ENCODE data around the gene CA6. TPM values are rescaled to one million over a fixed set of nuclear protein-coding genes. Genes with fewer than 3 reads are reported as not detected.
"Not testable (repeated sequence)": the region's sequence is repeated elsewhere in the genome, so short reads cannot be mapped to it uniquely, and the experiment has no call there.

CA6 gene
- polyA plus RNA-seq (2013, experiment 1 of 2): not detected
- not detected for polyA plus RNA-seq (2013, experiment 2 of 2)

- no peaks in the 10 kb centered on the region for H3K79me1 ChIP-seq (ENCODE audit: low read length)
Measured at GRCh38 chr1:8945568-8945967, at the start of gene CA6. Gene CA6, plus strand, starts transcription at chr1:8945868. Its CDS starts 19 bp downstream, at chr1:8945887.

GRCh38 chr1:8896775-8897174 lies 48.9 kb upstream of the CA6 start:
- H3K4me2 ChIP-seq (ENCODE audit: low read length); H2BK15ac ChIP-seq (replicated peaks; ENCODE audit: low read depth); H3K79me1 ChIP-seq (ENCODE audit: low read length); DNase-seq; H2AK5ac ChIP-seq (ENCODE audit: low read length); H4K5ac ChIP-seq (ENCODE audit: low read length); H3K4me3 ChIP-seq (ENCODE audit: low read length); H3K79me2 ChIP-seq (ENCODE audit: control insufficient read depth, insufficient read depth, low read length); H3K56ac ChIP-seq (ENCODE audit: low read length); H3K27me3 ChIP-seq (ENCODE audit: insufficient read depth, low read length, poor library complexity); H3K4me1 ChIP-seq (ENCODE audit: control insufficient read depth, low read depth, low read length); H2BK5ac ChIP-seq (ENCODE audit: low read length); H3K23ac ChIP-seq (ENCODE audit: low read length); H3K4ac ChIP-seq (ENCODE audit: low read depth, low read length); H4K8ac ChIP-seq (ENCODE audit: low read depth, low read length); H3K36me3 ChIP-seq (ENCODE audit: control insufficient read depth, insufficient read depth, low read length); H3K27ac ChIP-seq (ENCODE audit: low read depth, low read length); H3K9ac ChIP-seq (ENCODE audit: low read length); H2BK120ac ChIP-seq (ENCODE audit: low read depth, low read length); H3K18ac ChIP-seq (ENCODE audit: low read length): not testable (repeated sequence)
- WGBS (ENCODE audit: extremely low coverage, insufficient coverage, low lambda C conversion rate): no CpG with 5 or more reads among the region's 3 CpGs

More at GRCh38 chr1:8945568-8945967, at the start of gene CA6:
- WGBS (ENCODE audit: extremely low coverage, insufficient coverage, low lambda C conversion rate): no CpG with 5 or more reads among the region's 8 CpGs
- Histone ChIP-seq H3K79me2 (ENCODE audit: control insufficient read depth, insufficient read depth, low read length) (no peaks in the 10 kb centered on the region), H4K8ac (ENCODE audit: low read depth, low read length) (no peak within 1 kb of the TSS), H3K23ac (ENCODE audit: low read length) (no peak within 1 kb of the TSS), H3K9ac (ENCODE audit: low read length) (no peak within 1 kb of the TSS), H4K5ac (ENCODE audit: low read length) (no peak within 1 kb of the TSS), H3K56ac (ENCODE audit: low read length) (no peak within 1 kb of the TSS), H3K18ac (ENCODE audit: low read length) (no peak within 1 kb of the TSS), H2AK5ac (ENCODE audit: low read length) (no peak within 1 kb of the TSS), H3K27ac (ENCODE audit: low read depth, low read length) (no peak within 1 kb of the TSS), H3K4me2 (ENCODE audit: low read length) (no peak within 1 kb of the TSS), H3K4ac (ENCODE audit: low read depth, low read length) (no peak within 1 kb of the TSS), H2BK15ac (replicated peaks; ENCODE audit: low read depth) (no peak within 1 kb of the TSS), H3K4me3 (ENCODE audit: low read length) (no peak within 1 kb of the TSS), H3K36me3 (ENCODE audit: control insufficient read depth, insufficient read depth, low read length) (no peaks in the 10 kb centered on the region), H3K27me3 (ENCODE audit: insufficient read depth, low read length, poor library complexity) (no peaks in the 10 kb centered on the region), H2BK5ac (ENCODE audit: low read length) (no peak within 1 kb of the TSS), H2BK120ac (ENCODE audit: low read depth, low read length) (no peak within 1 kb of the TSS), H3K4me1 (ENCODE audit: control insufficient read depth, low read depth, low read length) (peaks cover 5% of the 10 kb centered on the region)
- no peak for DNase-seq

GRCh38 chr1:8897505-8897904 lies 48.2 kb upstream of the CA6 start:
- not testable (repeated sequence) for H3K4me2 ChIP-seq (ENCODE audit: low read length); H3K18ac ChIP-seq (ENCODE audit: low read length); H3K79me2 ChIP-seq (ENCODE audit: control insufficient read depth, insufficient read depth, low read length); H3K56ac ChIP-seq (ENCODE audit: low read length); H3K4me3 ChIP-seq (ENCODE audit: low read length); H3K27me3 ChIP-seq (ENCODE audit: insufficient read depth, low read length, poor library complexity); H3K23ac ChIP-seq (ENCODE audit: low read length); H2AK5ac ChIP-seq (ENCODE audit: low read length); H3K36me3 ChIP-seq (ENCODE audit: control insufficient read depth, insufficient read depth, low read length); H2BK5ac ChIP-seq (ENCODE audit: low read length); H2BK120ac ChIP-seq (ENCODE audit: low read depth, low read length); H3K9ac ChIP-seq (ENCODE audit: low read length); H4K8ac ChIP-seq (ENCODE audit: low read depth, low read length); H3K27ac ChIP-seq (ENCODE audit: low read depth, low read length); DNase-seq; H4K5ac ChIP-seq (ENCODE audit: low read length); H2BK15ac ChIP-seq (replicated peaks; ENCODE audit: low read depth); H3K4ac ChIP-seq (ENCODE audit: low read depth, low read length); H3K79me1 ChIP-seq (ENCODE audit: low read length); H3K4me1 ChIP-seq (ENCODE audit: control insufficient read depth, low read depth, low read length)
- no CpG with 5 or more reads among the region's 4 CpGs for whole genome bisulfite sequencing (ENCODE audit: extremely low coverage, insufficient coverage, low lambda C conversion rate)

- H3K9ac ChIP-seq (ENCODE audit: low read length); H4K8ac ChIP-seq (ENCODE audit: low read depth, low read length); H2BK5ac ChIP-seq (ENCODE audit: low read length); H3K4me2 ChIP-seq (ENCODE audit: low read length); H2BK120ac ChIP-seq (ENCODE audit: low read depth, low read length); H2AK5ac ChIP-seq (ENCODE audit: low read length); H3K4me1 ChIP-seq (ENCODE audit: control insufficient read depth, low read depth, low read length); H3K56ac ChIP-seq (ENCODE audit: low read length); H3K27ac ChIP-seq (ENCODE audit: low read depth, low read length); H3K23ac ChIP-seq (ENCODE audit: low read length); H3K27me3 ChIP-seq (ENCODE audit: insufficient read depth, low read length, poor library complexity); H2BK15ac ChIP-seq (replicated peaks; ENCODE audit: low read depth); H3K79me2 ChIP-seq (ENCODE audit: control insufficient read depth, insufficient read depth, low read length); DNase-seq; H3K4me3 ChIP-seq (ENCODE audit: low read length); H3K36me3 ChIP-seq (ENCODE audit: control insufficient read depth, insufficient read depth, low read length); H3K4ac ChIP-seq (ENCODE audit: low read depth, low read length); H4K5ac ChIP-seq (ENCODE audit: low read length); H3K18ac ChIP-seq (ENCODE audit: low read length); H3K79me1 ChIP-seq (ENCODE audit: low read length): not testable (repeated sequence)
- no CpG with 5 or more reads among the region's 5 CpGs for WGBS (ENCODE audit: extremely low coverage, insufficient coverage, low lambda C conversion rate)
Measured at GRCh38 chr1:8898418-8898817, 47.2 kb upstream of the CA6 start.

GRCh38 chr1:8899046-8899445 lies 46.6 kb upstream of the CA6 start:
- DNase-seq: no peak
- H3K4me2 ChIP-seq (ENCODE audit: low read length): no peak overlapping the region
- no peak overlapping the region for H3K27ac ChIP-seq (ENCODE audit: low read depth, low read length)
- no peaks in the 10 kb centered on the region for H3K27me3 ChIP-seq (ENCODE audit: insufficient read depth, low read length, poor library complexity)
- no peak overlapping the region for H3K56ac ChIP-seq (ENCODE audit: low read length)
- H3K23ac ChIP-seq (ENCODE audit: low read length): no peak overlapping the region
- no peaks in the 10 kb centered on the region for H3K36me3 ChIP-seq (ENCODE audit: control insufficient read depth, insufficient read depth, low read length)
- H2BK120ac ChIP-seq (ENCODE audit: low read depth, low read length): no peak overlapping the region
- no peak overlapping the region for H4K5ac ChIP-seq (ENCODE audit: low read length)
- no peak overlapping the region for H2BK5ac ChIP-seq (ENCODE audit: low read length)
- H2AK5ac ChIP-seq (ENCODE audit: low read length): no peak overlapping the region
- H3K4me1 ChIP-seq (ENCODE audit: control insufficient read depth, low read depth, low read length): no peaks in the 10 kb centered on the region
- H3K18ac ChIP-seq (ENCODE audit: low read length): no peak overlapping the region
- no CpG with 5 or more reads among the region's 7 CpGs for WGBS (ENCODE audit: extremely low coverage, insufficient coverage, low lambda C conversion rate)
- no peaks in the 10 kb centered on the region for H3K79me1 ChIP-seq (ENCODE audit: low read length)
- no peak overlapping the region for H4K8ac ChIP-seq (ENCODE audit: low read depth, low read length)
- no peaks in the 10 kb centered on the region for H3K79me2 ChIP-seq (ENCODE audit: control insufficient read depth, insufficient read depth, low read length)
- no peak overlapping the region for H2BK15ac ChIP-seq (replicated peaks; ENCODE audit: low read depth)
- no peak overlapping the region for H3K4ac ChIP-seq (ENCODE audit: low read depth, low read length)
- no peak overlapping the region for H3K4me3 ChIP-seq (ENCODE audit: low read length)
- no peak overlapping the region for H3K9ac ChIP-seq (ENCODE audit: low read length)

- H2BK120ac ChIP-seq (ENCODE audit: low read depth, low read length): not testable (repeated sequence)
Measured at GRCh38 chr1:8900684-8901083, 45.0 kb upstream of the CA6 start.

More at GRCh38 chr1:8900684-8901083, 45.0 kb upstream of the CA6 start:
- H3K18ac ChIP-seq (ENCODE audit: low read length); H4K8ac ChIP-seq (ENCODE audit: low read depth, low read length); H3K4me3 ChIP-seq (ENCODE audit: low read length); H2AK5ac ChIP-seq (ENCODE audit: low read length); H2BK5ac ChIP-seq (ENCODE audit: low read length); H2BK15ac ChIP-seq (replicated peaks; ENCODE audit: low read depth); H3K27me3 ChIP-seq (ENCODE audit: insufficient read depth, low read length, poor library complexity); H3K23ac ChIP-seq (ENCODE audit: low read length); H3K27ac ChIP-seq (ENCODE audit: low read depth, low read length); H3K4ac ChIP-seq (ENCODE audit: low read depth, low read length); H3K36me3 ChIP-seq (ENCODE audit: control insufficient read depth, insufficient read depth, low read length); H3K4me1 ChIP-seq (ENCODE audit: control insufficient read depth, low read depth, low read length); H3K56ac ChIP-seq (ENCODE audit: low read length); H4K5ac ChIP-seq (ENCODE audit: low read length); H3K79me1 ChIP-seq (ENCODE audit: low read length); H3K4me2 ChIP-seq (ENCODE audit: low read length); DNase-seq; H3K79me2 ChIP-seq (ENCODE audit: control insufficient read depth, insufficient read depth, low read length); H3K9ac ChIP-seq (ENCODE audit: low read length): not testable (repeated sequence)
- no CpG with 5 or more reads among the region's 4 CpGs for WGBS (ENCODE audit: extremely low coverage, insufficient coverage, low lambda C conversion rate)

Measured in mesendoderm (in vitro differentiated cells).